Stimulated activated CD4-positive, alpha-beta T cell treated with anti-CD3 and anti-CD28 coated beads, TNF-alpha, amount 100 ng/mL, for 1 hour (primary cell): ENCODE results near the gene KLHDC7A.
"Not testable (repeated sequence)": the region's sequence is repeated elsewhere in the genome, so short reads cannot be mapped to it uniquely, and the experiment has no call there.

Experiments used
- DNase-seq, 3 donors: peaks; one replicate each; pipeline ENCODE4 v3.0.0-alpha.2; 2020; ENCODE audit warnings: low read depth in 3 of 3, low spot score in 1 of 3

The KLHDC7A gene

GRCh38 chr1:18480315-18481189 is at the start of gene KLHDC7A:
KLHDC7A (plus strand) TSS chr1:18480930; CDS start chr1:18480982, 52 bp downstream.
- no peak for DNase-seq

DNA sequence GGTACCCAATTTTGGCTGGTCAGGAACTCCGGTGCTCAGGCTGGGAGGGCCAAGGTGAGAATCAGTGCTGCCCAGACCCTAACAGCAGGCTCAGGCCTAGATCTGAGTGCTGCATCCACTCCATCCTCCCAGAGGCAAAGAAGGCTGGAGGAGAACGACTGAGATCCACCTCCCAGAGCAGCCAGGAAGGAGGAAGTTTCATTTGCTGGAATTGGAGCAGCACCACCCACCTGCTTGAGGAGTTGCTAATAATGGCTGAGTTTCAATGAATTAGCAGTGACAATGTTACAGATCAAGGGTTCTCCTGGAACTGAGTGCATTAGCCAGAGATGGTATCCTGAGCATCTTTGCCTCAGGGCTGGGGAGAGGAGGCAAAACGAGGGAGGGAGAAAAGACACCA is 46.7 kb upstream of the KLHDC7A start:
- no peak for DNase-seq

DNA sequence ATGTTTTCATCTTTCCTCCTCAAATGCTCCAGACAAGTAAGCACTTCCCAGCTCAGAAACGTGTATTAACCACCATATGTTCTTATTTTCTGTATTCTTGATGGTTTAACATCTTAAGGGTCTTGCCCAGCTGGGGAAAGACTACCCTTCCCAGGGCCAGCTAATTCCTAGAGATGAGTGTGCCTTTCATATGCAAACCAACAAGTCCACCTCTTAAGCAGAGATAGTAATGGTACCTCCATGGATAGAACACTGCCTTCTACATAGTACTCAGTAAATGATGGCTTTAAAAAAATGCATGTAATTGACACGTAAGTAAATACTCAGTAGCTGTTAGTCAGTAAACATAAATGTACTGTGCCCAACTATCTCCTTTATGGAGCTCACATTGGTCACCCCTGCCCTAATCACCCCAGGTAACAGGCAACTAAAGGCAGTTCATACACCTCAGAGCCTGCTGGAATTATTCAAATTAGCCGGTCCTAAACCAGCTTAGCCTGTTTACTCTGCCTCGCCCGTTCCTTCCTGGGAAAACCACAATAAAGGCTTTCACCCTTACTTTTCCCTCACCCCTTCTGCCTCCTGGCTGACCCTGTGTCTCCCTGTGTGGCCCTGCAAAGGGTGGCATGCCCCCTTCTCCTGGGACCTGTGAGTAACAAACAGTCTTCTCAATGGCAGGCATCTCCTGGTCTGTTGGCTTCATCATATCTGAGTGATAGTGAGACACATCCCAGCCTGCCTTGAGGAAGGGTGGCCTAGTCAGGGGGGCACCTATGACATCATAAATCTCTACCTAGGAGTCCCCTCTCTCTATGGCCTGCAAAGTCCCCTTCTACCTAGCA is 40.1 kb upstream of the KLHDC7A start:
- DNase-seq = no peak

- no peak for DNase-seq
Measured at GRCh38 chr1:18443587-18444520, 36.9 kb upstream of the KLHDC7A start.

DNA sequence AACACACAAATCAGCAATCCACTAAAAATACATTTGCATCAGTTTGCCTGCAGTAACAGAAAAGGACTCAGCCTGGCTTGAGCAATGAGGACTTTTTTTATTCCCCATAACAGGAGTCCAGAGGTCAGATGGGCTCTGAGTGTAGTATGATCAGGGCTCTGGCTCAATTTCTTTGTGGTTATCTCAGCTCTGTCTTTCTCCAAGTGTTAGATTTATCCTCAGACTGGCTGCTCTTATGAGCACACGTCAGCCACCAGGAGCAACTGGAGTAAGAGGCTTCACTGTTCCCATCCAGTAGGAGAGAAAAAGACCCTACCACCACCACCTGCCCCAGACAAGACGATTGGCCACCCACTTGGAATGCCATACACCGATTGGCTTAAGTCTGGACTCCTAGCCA is 36.2 kb upstream of the KLHDC7A start:
- DNase-seq = no peak

GRCh38 chr1:18446751-18447150 is 34.0 kb upstream of the KLHDC7A start:
- no peak for DNase-seq

DNA sequence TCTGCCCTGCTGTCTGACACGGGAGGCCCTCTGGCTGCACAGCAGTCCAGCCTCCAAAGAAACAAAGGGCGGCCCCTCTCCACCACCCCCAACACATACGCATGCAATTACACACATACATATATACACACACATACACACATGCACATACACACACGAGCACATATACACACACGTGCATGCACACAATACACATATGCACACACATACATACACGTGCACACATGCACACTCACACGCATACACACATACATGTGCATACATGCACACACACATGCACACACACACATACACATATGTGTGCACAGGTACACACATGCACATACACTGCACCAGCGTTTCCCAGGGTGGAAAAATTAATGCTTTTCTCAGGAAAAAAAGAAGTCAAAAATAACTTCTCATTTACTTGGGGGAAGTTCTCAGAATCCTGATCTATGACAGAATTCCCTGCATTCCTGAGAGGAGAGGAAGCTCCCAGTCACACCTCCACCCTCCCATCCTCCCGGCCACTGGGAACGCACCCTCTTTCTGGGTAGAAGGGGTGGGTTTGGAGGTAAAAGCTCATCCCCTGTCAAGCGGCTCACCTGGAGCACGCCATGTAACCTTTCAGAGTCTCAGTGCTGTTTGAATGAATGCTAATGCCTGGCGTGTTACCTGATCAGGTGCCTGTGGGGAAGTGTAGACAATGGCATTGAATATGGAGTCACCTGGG is 33.1 kb upstream of the KLHDC7A start:
- no peak for DNase-seq

GRCh38 chr1:18448889-18449288 is 31.8 kb upstream of the KLHDC7A start:
- DNase-seq = no peak

DNA sequence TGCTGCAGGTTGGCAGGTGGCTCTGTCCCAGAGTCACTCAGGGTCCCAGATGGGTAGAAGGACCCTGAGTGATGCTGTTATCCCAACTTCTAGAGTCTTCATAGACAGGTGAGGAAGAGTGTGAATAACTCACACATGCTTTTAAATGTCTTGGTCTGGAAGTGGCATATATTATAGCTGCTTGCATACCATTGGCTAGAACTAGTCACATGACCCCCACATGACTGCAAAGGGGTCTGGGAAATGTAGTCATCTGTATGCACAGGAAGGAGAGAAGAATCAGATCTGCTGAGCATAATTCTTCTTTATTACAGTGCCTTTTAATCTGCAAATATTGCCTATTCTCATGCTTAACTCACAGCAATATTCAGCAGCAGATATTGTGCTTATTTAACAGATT is 28.2 kb upstream of the KLHDC7A start:
- no peak for DNase-seq

GRCh38 chr1:18458133-18459092 is 22.3 kb upstream of the KLHDC7A start:
- DNase-seq = no peak

- DNase-seq = no peak
Measured at GRCh38 chr1:18461656-18462055, 19.1 kb upstream of the KLHDC7A start.

DNA sequence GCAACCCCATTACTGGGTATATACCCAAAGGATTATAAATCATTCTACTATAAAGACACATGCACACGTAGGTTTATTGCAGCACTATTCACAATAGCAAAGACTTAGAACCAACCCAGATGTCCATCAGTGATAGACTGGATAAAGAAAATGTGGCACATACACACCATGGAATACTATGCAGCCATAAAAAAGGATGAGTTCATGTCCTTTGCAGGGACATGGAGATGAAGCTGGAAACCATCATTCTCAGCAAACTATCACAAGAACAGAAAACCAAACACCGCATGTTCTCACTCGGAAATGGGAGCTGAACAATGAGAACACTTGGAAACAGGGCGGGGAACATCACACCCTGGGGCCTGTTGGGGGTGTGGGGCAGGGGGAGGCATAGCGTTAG is 18.2 kb upstream of the KLHDC7A start:
- DNase-seq = not testable (repeated sequence)

DNA sequence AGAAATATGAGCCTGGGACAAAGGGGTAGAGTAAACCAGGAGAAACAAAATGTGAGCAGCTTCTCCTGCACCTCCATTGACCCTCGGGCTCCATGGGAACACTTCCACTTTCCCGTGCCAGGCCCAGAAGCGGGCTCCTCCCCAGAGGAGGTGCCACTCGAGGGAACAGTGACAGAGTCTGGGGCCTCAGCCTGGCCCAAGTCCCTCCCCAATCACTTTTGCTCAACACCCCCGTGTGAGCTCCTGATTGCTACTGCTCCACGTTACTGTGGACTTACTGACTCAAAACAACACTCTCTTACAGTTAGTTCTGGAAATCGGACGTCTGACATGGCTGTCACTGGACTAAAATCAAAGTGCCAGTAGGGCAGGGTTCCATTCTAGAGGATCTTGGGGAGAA is 17.7 kb upstream of the KLHDC7A start:
- no peak for DNase-seq

GRCh38 chr1:18463984-18464664 is 16.6 kb upstream of the KLHDC7A start:
- no peak for DNase-seq

DNA sequence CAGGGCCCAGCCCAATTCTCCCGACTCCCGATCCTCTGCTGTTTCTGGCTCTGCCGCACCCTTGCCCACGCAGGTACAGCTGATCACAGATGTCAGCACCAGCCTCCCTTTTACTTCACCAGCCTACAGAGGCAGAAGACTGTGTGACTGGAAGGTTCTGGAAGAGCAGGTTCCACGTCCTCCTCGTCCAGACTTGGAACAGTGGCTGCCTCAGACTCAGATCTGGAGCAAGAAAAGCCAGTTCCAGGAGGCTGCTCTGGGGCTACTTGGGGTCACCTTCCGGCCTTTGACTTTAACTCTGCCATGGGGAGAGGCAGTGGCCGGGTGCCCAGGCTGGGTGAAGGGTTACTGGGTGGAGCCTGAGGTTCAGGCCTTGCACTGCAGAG is 16.1 kb upstream of the KLHDC7A start:
- DNase-seq = no peak

GRCh38 chr1:18466676-18467075 is 14.1 kb upstream of the KLHDC7A start:
- no peak for DNase-seq

DNA sequence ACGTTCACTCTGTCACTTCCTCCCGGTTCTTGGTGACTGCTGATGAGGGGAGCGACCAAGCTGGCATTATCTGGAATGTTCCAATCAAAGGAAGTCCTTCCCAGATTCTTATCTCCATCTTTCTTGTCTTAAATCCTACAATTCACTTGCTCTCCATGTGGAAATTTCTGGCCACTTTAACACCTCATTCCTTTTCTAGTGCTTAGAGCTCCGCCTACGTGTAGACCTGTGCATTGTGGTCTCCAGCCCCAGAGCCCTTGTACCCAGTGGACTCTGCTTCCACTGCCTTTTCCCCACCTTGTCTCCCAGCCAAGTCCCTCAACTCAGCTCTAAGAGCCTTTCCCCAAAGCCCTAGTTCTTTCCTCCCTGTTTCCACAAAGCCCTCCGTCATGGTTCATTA is 12.2 kb upstream of the KLHDC7A start:
- DNase-seq = no peak

- DNase-seq = no peak
Measured at GRCh38 chr1:18469514-18469913, 11.2 kb upstream of the KLHDC7A start.
